GM06990 (cell line): ENCODE results near the gene MAS1L.

ENCODE experiments used
- DNase-seq: peaks from one replicate; pipeline ENCODE4 v3.0.0-alpha.2; 2011; ENCODE audit not compliant: insufficient read length; ENCODE audit errors: extremely low read depth
- H3K27me3 ChIP-seq: replicated peaks from 2 replicates; pipeline ENCODE4 v1.6.0; 2011; ENCODE audit warnings: low read length; ENCODE audit not compliant: control insufficient read depth, insufficient read depth
- H3K36me3 ChIP-seq: 2 replicates; pipeline ENCODE4 v1.5.1; 2011; ENCODE audit warnings: low read length; ENCODE audit not compliant: control insufficient read depth, insufficient read depth
- H3K4me3 ChIP-seq: replicated peaks from 2 replicates; pipeline ENCODE4 v1.5.1; 2011; ENCODE audit warnings: low read depth, mild to moderate bottlenecking, control low read depth, low read length
- CTCF ChIP-seq: IDR thresholded peaks from 2 replicates; pipeline ENCODE4 v1.5.1; 2011; ENCODE audit warnings: low read length, control low read depth, mild to moderate bottlenecking, inconsistent platforms; ENCODE audit not compliant: insufficient read depth, poor library complexity, severe bottlenecking

The MAS1L gene

GRCh38 chr6:29519291-29520010, 31.7 kb upstream of the MAS1L start:
- H3K4me3 ChIP-seq = no peak overlapping the region
- H3K27me3 ChIP-seq = no peaks in the 10 kb centered on the region
- no peaks in the 10 kb centered on the region for H3K36me3 ChIP-seq
- DNase-seq = no peak
- no peak for TF ChIP-seq CTCF

GRCh38 chr6:29517728-29518440, 30.1 kb upstream of the MAS1L start:
- no peak for TF ChIP-seq CTCF
- no peak for DNase-seq
- Histone ChIP-seq H3K36me3 (no peaks in the 10 kb centered on the region), H3K4me3 (no peak overlapping the region), H3K27me3 (no peaks in the 10 kb centered on the region; the same call in 1 of the 2 replicates)

- DNase-seq = no peak
- Histone ChIP-seq H3K4me3 (no peak overlapping the region), H3K36me3 (no peaks in the 10 kb centered on the region), H3K27me3 (no peaks in the 10 kb centered on the region; the same call in 1 of the 2 replicates)
- no peak for TF ChIP-seq CTCF
Measured at GRCh38 chr6:29517245-29517644, 29.5 kb upstream of the MAS1L start.

GRCh38 chr6:29516108-29516507, 28.4 kb upstream of the MAS1L start:
- DNase-seq = no peak
- no peak for TF ChIP-seq CTCF
- Histone ChIP-seq H3K27me3 (no peaks in the 10 kb centered on the region; the same call in 1 of the 2 replicates), H3K36me3 (no peaks in the 10 kb centered on the region), H3K4me3 (no peak overlapping the region)

- no peak for TF ChIP-seq CTCF
- no peak overlapping the region for H3K4me3 ChIP-seq
- H3K36me3 ChIP-seq = no peaks in the 10 kb centered on the region
- DNase-seq = no peak
- H3K27me3 ChIP-seq = no peaks in the 10 kb centered on the region; the same call in 1 of the 2 replicates
Measured at GRCh38 chr6:29510746-29511300, 23.1 kb upstream of the MAS1L start.
